ENCODE data around the gene KLB. TPM values are rescaled to one million over a fixed set of nuclear protein-coding genes. Genes with fewer than 3 reads are reported as not detected.

The KLB gene
- total RNA-seq, 2 experiments from 2014 or later, result not detected

GRCh38 chr4:39458505-39459300 lies 52.0 kb downstream of the KLB start, which contains the start of the genes LIAS and RPL9:
Gene LIAS, plus strand, starts transcription at chr4:39459056. Its CDS starts 62 bp downstream, at chr4:39459118.
Gene RPL9, minus strand, starts transcription at chr4:39458922. Its CDS starts 483 bp downstream, at chr4:39458439.
- Mint-ChIP-seq H3K27me3 (no peaks in the 10 kb centered on the region), H3K27ac (peak within 1 kb of the TSS; percentile 100), H3K4me3 (peak within 1 kb of the TSS; percentile 98), H3K4me1 (ENCODE audit: low read depth) (peaks cover 45% of the 10 kb centered on the region), H3K9me3 (no peaks in the 10 kb centered on the region), H3K36me3 (ENCODE audit: low read depth) (peaks cover 73% of the 10 kb centered on the region)
- DNase-seq (peak; percentile 96), ATAC-seq (peak; percentile 86)
- intact Hi-C loops (cut with micrococcal nuclease), result no loop called here
- TF ChIP-seq CTCF (IDR thresholded peaks at IDR 0.05), result no peak
- ChIA-PET POLR2A (interaction anchor here (0.6 to 5.5 kb wide), 20 partner anchors 11 to 1265 kb away, joined by 3 to 46 read pairs (median 3); partner anchors contain the start of genes RFC1, SMIM14 and UBE2K), CTCF (interaction anchor here (0.5 to 4.3 kb wide), 4 partner anchors 10 to 468 kb away, joined by 3 to 31 read pairs (median 4); no protein-coding TSS in a partner anchor)

- ATAC-seq (peak; percentile 85), DNase-seq (no peak)
- peaks cover 23% of the 10 kb centered on the region for H3K4me1 Mint-ChIP-seq (ENCODE audit: low read depth)
- peak overlapping the region; percentile 21 for H3K27ac Mint-ChIP-seq
- intact Hi-C loops (cut with micrococcal nuclease), result loop anchor here (10.0 kb wide), 1 partner anchor 510 kb away; the partner anchor contains the start of gene PDS5A
- H3K27me3 Mint-ChIP-seq, result no peaks in the 10 kb centered on the region
- ChIA-PET CTCF (no interaction called here), POLR2A (interaction anchor here (1.9 kb wide), 1 partner anchor 174 kb away, joined by 4 read pairs; the partner anchor contains the start of gene SMIM14)
- no peak overlapping the region for H3K4me3 Mint-ChIP-seq
- H3K9me3 Mint-ChIP-seq, result no peaks in the 10 kb centered on the region
- peaks cover 40% of the 10 kb centered on the region for H3K36me3 Mint-ChIP-seq (ENCODE audit: low read depth)
- TF ChIP-seq CTCF (IDR thresholded peaks at IDR 0.05), result peak; percentile 25
Measured at GRCh38 chr4:39464886-39465501, 58.3 kb downstream of the KLB start.

GRCh38 chr4:39466747-39467146 lies 60.0 kb downstream of the KLB start:
- no peak for DNase-seq
- intact Hi-C loops (cut with micrococcal nuclease), result loop anchor here (10.0 kb wide), 1 partner anchor 508 kb away; the partner anchor contains the start of gene PDS5A
- POLR2A ChIA-PET, result interaction anchor here (0.6 to 1.9 kb wide), 2 partner anchors 33 to 172 kb away, joined by 3 to 4 read pairs; partner anchors contain the start of gene SMIM14

GRCh38 chr4:39467464-39467863 lies 60.7 kb downstream of the KLB start:
- intact Hi-C loops (cut with micrococcal nuclease), result loop anchor here (10.0 kb wide), 1 partner anchor 507 kb away; the partner anchor contains the start of gene PDS5A
- peaks cover 42% of the 10 kb centered on the region for H3K36me3 Mint-ChIP-seq (ENCODE audit: low read depth)
- CTCF ChIA-PET, result no interaction called here
- H3K9me3 Mint-ChIP-seq, result no peaks in the 10 kb centered on the region
- H3K27me3 Mint-ChIP-seq, result no peaks in the 10 kb centered on the region
- H3K4me1 Mint-ChIP-seq (ENCODE audit: low read depth), result peaks cover 12% of the 10 kb centered on the region
- TF ChIP-seq CTCF (IDR thresholded peaks at IDR 0.05), result no peak
- no peak overlapping the region for H3K4me3 Mint-ChIP-seq
- no peak overlapping the region for H3K27ac Mint-ChIP-seq
- POLR2A ChIA-PET, result no interaction called here
- ATAC-seq (no peak), DNase-seq (no peak)

More at GRCh38 chr4:39466747-39467146, 60.0 kb downstream of the KLB start:
- TF ChIP-seq CTCF (IDR thresholded peaks at IDR 0.05), result no peak
- no peak for ATAC-seq
- no peak overlapping the region for H3K27ac Mint-ChIP-seq
- H3K4me3 Mint-ChIP-seq, result no peak overlapping the region
- CTCF ChIA-PET, result no interaction called here
- H3K4me1 Mint-ChIP-seq (ENCODE audit: low read depth), result peaks cover 12% of the 10 kb centered on the region
- no peaks in the 10 kb centered on the region for H3K9me3 Mint-ChIP-seq
- no peaks in the 10 kb centered on the region for H3K27me3 Mint-ChIP-seq
- peaks cover 38% of the 10 kb centered on the region for H3K36me3 Mint-ChIP-seq (ENCODE audit: low read depth)
